Mucosa of descending colon (tissue), 3 donors: ENCODE results near the gene ACTL7A. TPM values are rescaled to one million over a fixed set of nuclear protein-coding genes. Genes with fewer than 3 reads are reported as not detected.

Experiments used
- ATAC-seq: fragments of 200-7000 bp; cut with Tn5 transposase; one replicate; pipeline ENCODE4 v1.9.1; 2020; ENCODE audit warnings: mild to moderate bottlenecking, moderate library complexity
- DNase-seq, 3 donors: peaks; one replicate each; pipeline ENCODE4 v3.0.0-alpha.2; 2020
- H3K36me3 ChIP-seq: fragments of 200-600 bp; one replicate; pipeline ENCODE4 v1.8.0; 2021; ENCODE audit warnings: low read depth, mild to moderate bottlenecking
- H3K4me1 ChIP-seq: fragments of 200-600 bp; one replicate; pipeline ENCODE4 v1.8.0; 2021; ENCODE audit warnings: low read depth, mild to moderate bottlenecking
- H3K4me3 ChIP-seq: fragments of 200-600 bp; one replicate; pipeline ENCODE4 v1.8.0; 2021; ENCODE audit warnings: mild to moderate bottlenecking
- H3K9me3 ChIP-seq: fragments of 200-600 bp; one replicate; pipeline ENCODE4 v1.8.0; 2021; ENCODE audit warnings: mild to moderate bottlenecking
- intact Hi-C, 2 donors: fragments of 100-400 bp; cut with DNase I in 1 of 2; cut with micrococcal nuclease in 1 of 2; formaldehyde crosslinking; loops; one replicate each; pipeline versions ENCODE4 v1.11.0 to v1.11.1; 2022; cut with DNase I, micrococcal nuclease
- long read RNA-seq, 2 donors: library from polyadenylated mRNA; unstranded; transcript quantifications; one replicate each; pipeline ENCODE4 v2.0.0, GENCODE V29; 2019 to 2021
- total RNA-seq, 3 donors: library from RNA; stranded (reverse); fragmentation: NEBNext Ultra II Directional in 2 of 3; extraction: Animal tissue kit (Norgen Biotek cat#: 25700) in 2 of 3; gene quantifications; one replicate each; pipeline versions ENCODE4 v1.2.1 to v1.2.4, GENCODE V29; 2021 to 2023
- TF ChIP-seq, protein P1 (sequence below): fragments of 200-600 bp; IDR thresholded peaks from one replicate; pipeline ENCODE4 v1.8.0; 2022; ENCODE audit warnings: antibody characterized with exemption, mild to moderate bottlenecking
- donor health status: DM: no; HTN: no; CAD: no; lungs with moderate emphysema.
- donor health status: DM: no; HTN: no; CAD: no.
- donor health status: DM: no; HTN: yes; CAD: no.

ACTL7A gene, protein sequence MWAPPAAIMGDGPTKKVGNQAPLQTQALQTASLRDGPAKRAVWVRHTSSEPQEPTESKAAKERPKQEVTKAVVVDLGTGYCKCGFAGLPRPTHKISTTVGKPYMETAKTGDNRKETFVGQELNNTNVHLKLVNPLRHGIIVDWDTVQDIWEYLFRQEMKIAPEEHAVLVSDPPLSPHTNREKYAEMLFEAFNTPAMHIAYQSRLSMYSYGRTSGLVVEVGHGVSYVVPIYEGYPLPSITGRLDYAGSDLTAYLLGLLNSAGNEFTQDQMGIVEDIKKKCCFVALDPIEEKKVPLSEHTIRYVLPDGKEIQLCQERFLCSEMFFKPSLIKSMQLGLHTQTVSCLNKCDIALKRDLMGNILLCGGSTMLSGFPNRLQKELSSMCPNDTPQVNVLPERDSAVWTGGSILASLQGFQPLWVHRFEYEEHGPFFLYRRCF
- total RNA-seq = not detected
- long read RNA-seq, donor 1 = 0 reads
- long read RNA-seq, donor 2 = 0 reads

DNA sequence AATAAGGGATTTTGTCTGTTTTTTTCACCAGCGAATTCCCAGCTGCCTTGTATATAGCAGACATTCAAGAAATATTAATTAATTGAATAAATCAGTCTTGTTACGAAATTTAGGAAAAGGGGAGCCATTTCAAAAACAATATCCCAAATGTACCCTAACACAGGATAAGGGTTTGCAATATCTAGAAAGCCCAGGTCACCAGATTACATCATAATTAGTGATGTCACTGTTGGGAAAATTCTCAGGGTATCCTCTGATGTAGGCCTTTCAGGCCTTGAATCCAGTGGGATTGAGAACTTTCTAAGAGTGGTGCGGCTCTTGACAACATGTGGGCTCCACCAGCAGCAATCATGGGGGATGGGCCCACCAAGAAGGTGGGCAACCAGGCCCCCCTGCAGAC lies at the start of gene ACTL7A:
TSS of gene ACTL7A (plus strand) at position 270 of the 400 bp plus-strand sequence. CDS start at position 327, 57 bp downstream.
- Histone ChIP-seq H3K4me3 (no peak within 1 kb of the TSS), H3K36me3 (no peaks in the 10 kb centered on the region), H3K9me3 (no peaks in the 10 kb centered on the region), H3K4me1 (no peaks in the 10 kb centered on the region)
- TF ChIP-seq, protein P1, sequence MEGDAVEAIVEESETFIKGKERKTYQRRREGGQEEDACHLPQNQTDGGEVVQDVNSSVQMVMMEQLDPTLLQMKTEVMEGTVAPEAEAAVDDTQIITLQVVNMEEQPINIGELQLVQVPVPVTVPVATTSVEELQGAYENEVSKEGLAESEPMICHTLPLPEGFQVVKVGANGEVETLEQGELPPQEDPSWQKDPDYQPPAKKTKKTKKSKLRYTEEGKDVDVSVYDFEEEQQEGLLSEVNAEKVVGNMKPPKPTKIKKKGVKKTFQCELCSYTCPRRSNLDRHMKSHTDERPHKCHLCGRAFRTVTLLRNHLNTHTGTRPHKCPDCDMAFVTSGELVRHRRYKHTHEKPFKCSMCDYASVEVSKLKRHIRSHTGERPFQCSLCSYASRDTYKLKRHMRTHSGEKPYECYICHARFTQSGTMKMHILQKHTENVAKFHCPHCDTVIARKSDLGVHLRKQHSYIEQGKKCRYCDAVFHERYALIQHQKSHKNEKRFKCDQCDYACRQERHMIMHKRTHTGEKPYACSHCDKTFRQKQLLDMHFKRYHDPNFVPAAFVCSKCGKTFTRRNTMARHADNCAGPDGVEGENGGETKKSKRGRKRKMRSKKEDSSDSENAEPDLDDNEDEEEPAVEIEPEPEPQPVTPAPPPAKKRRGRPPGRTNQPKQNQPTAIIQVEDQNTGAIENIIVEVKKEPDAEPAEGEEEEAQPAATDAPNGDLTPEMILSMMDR = no peak
- ATAC-seq (no peak), DNase-seq (no peak)
- intact Hi-C loops = no loop called here

DNA sequence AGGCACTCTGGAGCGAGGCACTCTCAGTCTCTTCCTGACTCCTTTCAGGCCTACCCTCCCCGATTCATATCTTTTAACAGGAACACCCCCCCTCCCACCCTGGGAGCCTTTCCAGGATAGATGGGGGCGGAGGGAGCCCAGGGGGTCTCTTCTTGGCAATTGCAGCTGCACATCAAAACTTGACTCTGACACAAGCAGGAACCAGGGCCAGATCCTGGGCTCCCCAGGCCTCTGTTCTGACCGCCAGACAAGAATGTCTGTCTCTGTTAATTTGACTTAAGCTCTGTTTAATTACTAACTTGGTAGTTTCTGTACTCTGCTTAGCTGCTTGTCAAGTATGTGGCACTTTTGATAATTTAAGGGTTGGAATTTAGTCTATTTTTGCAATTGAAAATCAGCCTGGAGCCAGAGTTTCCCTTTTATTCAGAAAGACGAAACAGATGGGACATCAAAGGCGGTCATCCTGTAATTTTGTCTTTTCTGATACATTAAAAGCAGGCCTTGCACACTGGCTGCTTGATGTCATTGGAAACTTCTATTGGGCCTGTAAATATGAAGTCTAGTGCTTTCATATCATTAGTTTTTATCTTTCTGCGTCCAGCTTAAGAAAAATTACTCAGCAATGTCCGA lies 49.6 kb upstream of the ACTL7A start:
- no peaks in the 10 kb centered on the region for H3K36me3 ChIP-seq
- ATAC-seq = no peak
- TF ChIP-seq, protein P1 = no peak
- no peak for DNase-seq
- no peaks in the 10 kb centered on the region for H3K9me3 ChIP-seq
- intact Hi-C loops = no loop called here
- no peak overlapping the region for H3K4me3 ChIP-seq
- no peaks in the 10 kb centered on the region for H3K4me1 ChIP-seq

DNA sequence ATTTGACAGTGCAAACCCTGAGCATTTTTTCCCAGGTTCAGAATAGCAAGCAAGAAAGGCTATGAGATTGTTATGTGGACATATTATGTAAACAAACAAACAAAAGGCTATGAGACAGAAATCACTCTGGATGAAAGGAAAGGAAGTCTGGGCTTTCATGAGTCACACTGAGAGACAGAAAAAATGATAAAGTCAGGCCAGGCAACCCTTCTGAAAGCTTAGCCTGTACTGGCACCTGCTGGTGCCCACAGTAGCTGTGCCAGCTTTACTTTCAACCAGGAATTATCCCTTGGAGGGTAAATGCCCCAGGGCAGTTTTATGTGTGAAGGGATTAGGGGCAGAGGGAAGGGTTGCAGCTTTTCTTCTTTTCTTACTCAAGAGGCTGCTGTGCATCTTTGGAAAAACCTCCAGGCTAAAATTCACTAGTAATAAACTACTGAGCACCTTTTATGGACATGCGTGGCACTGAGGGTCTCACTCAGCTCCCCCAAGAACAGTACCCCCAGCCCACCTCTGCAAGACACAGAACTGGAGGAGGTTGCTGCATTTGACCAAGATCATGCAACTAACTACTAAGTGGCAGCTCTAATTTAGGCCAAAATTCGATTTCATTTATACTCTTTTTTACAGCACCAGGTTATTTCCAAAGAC lies 48.0 kb upstream of the ACTL7A start:
- peak; percentile 48 for ATAC-seq
- H3K36me3 ChIP-seq = no peaks in the 10 kb centered on the region

DNA sequence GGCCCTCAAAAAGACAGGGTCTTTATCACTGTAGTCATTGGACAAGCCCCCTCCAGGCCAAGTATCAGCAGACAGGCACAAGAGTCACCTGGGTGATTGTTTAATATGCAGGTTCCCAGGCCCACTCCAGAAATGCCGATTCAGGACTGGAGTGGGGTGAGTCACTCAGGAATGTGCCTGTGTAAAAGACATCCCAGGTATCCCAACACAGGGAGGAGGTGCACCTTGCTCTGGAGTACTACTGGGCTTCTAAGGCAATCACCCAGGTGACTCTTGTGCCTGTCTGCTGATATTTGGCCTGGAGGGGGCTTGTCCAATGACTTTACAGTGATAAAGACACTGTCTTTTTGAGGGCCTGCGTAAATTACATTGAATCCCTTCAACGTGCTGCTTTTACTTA lies 46.9 kb upstream of the ACTL7A start:
- H3K4me1 ChIP-seq = no peaks in the 10 kb centered on the region
- no peak overlapping the region for H3K4me3 ChIP-seq
- H3K9me3 ChIP-seq = no peaks in the 10 kb centered on the region
- TF ChIP-seq, protein P1 = no peak
- H3K36me3 ChIP-seq = no peaks in the 10 kb centered on the region
- ATAC-seq (no peak), DNase-seq (no peak)
- intact Hi-C loops = no loop called here

More for the DNA sequence above, 48.0 kb upstream of the ACTL7A start:
- DNase-seq = no peak
- TF ChIP-seq, protein P1 = no peak
- Histone ChIP-seq H3K4me3 (no peak overlapping the region), H3K4me1 (no peaks in the 10 kb centered on the region), H3K9me3 (no peaks in the 10 kb centered on the region)
- intact Hi-C loops = no loop called here

DNA sequence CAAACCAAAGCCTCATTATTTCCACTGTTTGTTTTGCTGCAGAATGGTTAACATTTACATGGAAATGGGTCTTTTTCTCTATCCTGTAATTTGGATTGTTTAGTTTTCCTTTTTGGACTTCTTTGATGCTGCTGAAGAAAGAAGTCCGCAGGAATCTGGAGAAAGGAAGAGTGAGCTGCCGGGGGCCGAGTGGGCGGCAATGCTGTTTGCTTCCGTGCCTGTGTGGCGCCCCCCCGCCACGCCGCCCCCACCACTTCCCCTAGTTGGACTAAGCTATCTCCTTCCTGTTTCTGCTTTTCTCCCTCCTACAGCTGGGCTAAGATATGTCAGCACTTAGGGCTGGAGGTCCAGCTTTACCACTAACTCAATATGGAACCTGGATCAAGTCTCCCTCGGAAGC lies 46.0 kb upstream of the ACTL7A start:
- no peak overlapping the region for H3K4me3 ChIP-seq
- DNase-seq (peak in 1 of 3 donors; percentile 7), ATAC-seq (no peak)
- no peaks in the 10 kb centered on the region for H3K4me1 ChIP-seq
- intact Hi-C loops = no loop called here
- H3K36me3 ChIP-seq = no peaks in the 10 kb centered on the region
- H3K9me3 ChIP-seq = no peaks in the 10 kb centered on the region
- TF ChIP-seq, protein P1 = no peak
